H1 (cell line): ENCODE results near the gene MAP7. TPM values are rescaled to one million over a fixed set of nuclear protein-coding genes. Genes with fewer than 3 reads are reported as not detected.

ENCODE experiments used
- ASH2L ChIP-seq: fragments of 200-600, 300-600 bp; sonication (generic); IDR thresholded peaks from one replicate; pipeline ENCODE4 v1.7.1; 2017; ENCODE audit warnings: low read length
- CTBP2 ChIP-seq: IDR thresholded peaks from 2 replicates; pipeline ENCODE4 v1.7.0; 2011; ENCODE audit warnings: borderline replicate concordance, mild to moderate bottlenecking, moderate library complexity, mixed read lengths, low read length; ENCODE audit not compliant: insufficient read depth, insufficient read length
- HDAC2 ChIP-seq, 2 experiments: fragments of 300-600 bp in 1 of 2; sonication (generic) in 1 of 2; IDR thresholded peaks; 2 replicates each; pipeline ENCODE4 v1.6.1; 2011 to 2012; ENCODE audit warnings: low read depth in 2 of 2, low read length in 2 of 2, mild to moderate bottlenecking in 2 of 2, moderate library complexity in 2 of 2, borderline replicate concordance in 1 of 2, inconsistent platforms in 1 of 2
- KDM4A ChIP-seq: IDR thresholded peaks from one replicate; pipeline ENCODE4 v1.7.1; 2012; ENCODE audit warnings: low read depth, mild to moderate bottlenecking, moderate library complexity, low read length, inconsistent platforms; ENCODE audit not compliant: severe bottlenecking
- NRF1 ChIP-seq: IDR thresholded peaks from 2 replicates; pipeline ENCODE4 v1.6.1; 2011; ENCODE audit warnings: mild to moderate bottlenecking, low read depth, low read length, improper control_type of control experiment
- RNF2 ChIP-seq: fragments of 200-900, 300-1000 bp; sonication (generic); IDR thresholded peaks from 2 replicates; pipeline ENCODE4 v1.7.1; 2016; ENCODE audit warnings: borderline replicate concordance, low read depth, mild to moderate bottlenecking, antibody characterized with exemption, low read length; ENCODE audit not compliant: poor library complexity, severe bottlenecking; ENCODE audit errors: missing control alignments
- RXRA ChIP-seq: IDR thresholded peaks from 2 replicates; pipeline ENCODE4 v1.6.1; 2011; ENCODE audit warnings: low read depth, mild to moderate bottlenecking, low read length, moderate library complexity; ENCODE audit not compliant: insufficient read depth
- SIRT6 ChIP-seq: IDR thresholded peaks from one replicate; pipeline ENCODE4 v1.7.1; 2012; ENCODE audit warnings: low read length, inconsistent platforms
- polyA plus RNA-seq, 7 experiments: library from polyadenylated mRNA; depleted of rRNA in 3 of 7; stranded (reverse) in 5 of 7; unstranded in 2 of 7; fragments of >200 nt in 5 of 7; fragments of 200-250 nt in 2 of 7; gene quantifications; 1 replicate in 5 of 7; 2 replicates in 1 of 7; 4 replicates in 1 of 7; pipeline versions ENCODE4 v1.2.1 to v1.2.3, GENCODE V29; 2011 to 2013; ENCODE audit warnings: missing spikeins in 2 of 7, mixed read lengths in 2 of 7
- total RNA-seq: library from RNA; stranded (reverse); fragmentation: NEBNext Ultra II Directional; extraction: Animal tissue kit (Norgen Biotek cat#: 25700); gene quantifications from 2 replicates; pipeline ENCODE4 v1.2.1, GENCODE V29; 2021

The MAP7 gene
- total and polyA plus RNA-seq, 2 of the 8 experiments (the other 6 are each of a cell fraction or from before 2014, with no cell fraction given): 13.5 to 66.9 TPM

DNA sequence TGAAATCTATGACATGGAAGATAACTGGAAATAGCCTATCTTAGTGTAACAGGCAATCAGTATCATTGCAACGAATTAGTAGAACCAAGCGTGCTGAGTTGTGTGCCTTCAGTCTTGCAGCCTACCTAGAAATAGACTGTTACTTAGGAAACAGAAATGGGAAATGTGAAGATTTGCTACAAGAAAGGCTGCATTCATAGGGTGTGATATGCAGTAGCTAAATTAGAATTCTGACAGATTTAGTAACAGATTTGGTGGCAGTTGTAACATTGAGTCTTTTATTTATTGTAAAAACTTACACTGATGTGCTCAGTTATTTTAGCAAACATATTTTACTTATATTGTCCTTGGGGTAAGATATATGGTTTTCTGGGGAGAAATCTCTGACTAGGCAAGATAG lies 56.2 kb downstream of the MAP7 start (continued):
- TF ChIP-seq ASH2L (no peak), SIRT6 (no peak), CTBP2 (no peak), NRF1 (no peak), RNF2 (no peak), KDM4A (no peak), RXRA (no peak), HDAC2 (IDR thresholded peaks at IDR 0.05; ENCODE audit: borderline replicate concordance in 1 of 2, low read depth in 2 of 2, low read length in 2 of 2) (no peak)
